Stimulated activated CD4-positive, alpha-beta T cell treated with anti-CD3 and anti-CD28 coated beads, Interleukin-2, amount 100 ng/mL, for 24 hours (primary cell): ENCODE measurements around the gene TGIF1.
"Not testable (repeated sequence)": the region's sequence is repeated elsewhere in the genome, so short reads cannot be mapped to it uniquely, and the experiment has no call there.

Experiments used
- DNase-seq, 2 donors: peaks; one replicate each; pipeline ENCODE4 v3.0.0-alpha.2; 2020

Gene TGIF1

DNA sequence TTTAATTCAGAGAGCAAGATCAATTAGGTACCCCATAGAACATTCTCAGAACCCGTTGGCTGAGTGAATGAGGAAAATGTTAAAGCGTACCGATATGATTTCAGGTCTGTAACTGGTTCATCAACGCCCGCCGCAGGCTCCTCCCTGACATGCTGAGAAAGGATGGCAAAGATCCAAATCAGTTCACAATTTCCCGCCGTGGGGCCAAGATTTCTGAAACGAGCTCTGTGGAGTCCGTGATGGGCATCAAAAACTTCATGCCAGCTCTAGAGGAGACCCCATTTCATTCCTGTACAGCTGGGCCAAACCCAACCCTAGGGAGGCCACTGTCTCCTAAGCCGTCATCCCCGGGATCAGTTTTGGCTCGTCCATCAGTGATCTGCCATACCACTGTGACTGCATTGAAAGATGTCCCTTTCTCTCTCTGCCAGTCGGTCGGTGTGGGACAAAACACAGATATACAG, 7.3 kb downstream of the TGIF1 start:
- DNase-seq: no peak

DNA sequence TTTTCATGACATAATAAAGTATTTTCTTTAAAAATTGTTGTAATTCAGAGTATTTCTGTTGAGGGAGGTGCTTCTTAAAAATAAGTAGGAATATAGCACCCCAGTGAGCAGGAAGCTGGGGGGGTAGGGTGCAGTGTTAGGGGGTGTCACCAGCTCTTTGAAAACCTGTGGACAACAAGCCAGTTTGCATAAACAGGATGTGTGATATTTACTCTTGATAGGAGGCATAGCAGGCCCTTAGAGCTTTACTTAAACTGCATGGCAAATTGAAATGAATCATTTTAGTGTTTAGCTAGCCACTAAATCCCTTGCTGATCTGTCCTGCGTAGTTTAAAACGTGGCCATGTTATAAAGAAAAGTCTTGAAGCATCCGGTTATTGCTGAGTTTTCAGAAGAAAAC, 8.4 kb downstream of the TGIF1 start:
- DNase-seq: no peak

DNA sequence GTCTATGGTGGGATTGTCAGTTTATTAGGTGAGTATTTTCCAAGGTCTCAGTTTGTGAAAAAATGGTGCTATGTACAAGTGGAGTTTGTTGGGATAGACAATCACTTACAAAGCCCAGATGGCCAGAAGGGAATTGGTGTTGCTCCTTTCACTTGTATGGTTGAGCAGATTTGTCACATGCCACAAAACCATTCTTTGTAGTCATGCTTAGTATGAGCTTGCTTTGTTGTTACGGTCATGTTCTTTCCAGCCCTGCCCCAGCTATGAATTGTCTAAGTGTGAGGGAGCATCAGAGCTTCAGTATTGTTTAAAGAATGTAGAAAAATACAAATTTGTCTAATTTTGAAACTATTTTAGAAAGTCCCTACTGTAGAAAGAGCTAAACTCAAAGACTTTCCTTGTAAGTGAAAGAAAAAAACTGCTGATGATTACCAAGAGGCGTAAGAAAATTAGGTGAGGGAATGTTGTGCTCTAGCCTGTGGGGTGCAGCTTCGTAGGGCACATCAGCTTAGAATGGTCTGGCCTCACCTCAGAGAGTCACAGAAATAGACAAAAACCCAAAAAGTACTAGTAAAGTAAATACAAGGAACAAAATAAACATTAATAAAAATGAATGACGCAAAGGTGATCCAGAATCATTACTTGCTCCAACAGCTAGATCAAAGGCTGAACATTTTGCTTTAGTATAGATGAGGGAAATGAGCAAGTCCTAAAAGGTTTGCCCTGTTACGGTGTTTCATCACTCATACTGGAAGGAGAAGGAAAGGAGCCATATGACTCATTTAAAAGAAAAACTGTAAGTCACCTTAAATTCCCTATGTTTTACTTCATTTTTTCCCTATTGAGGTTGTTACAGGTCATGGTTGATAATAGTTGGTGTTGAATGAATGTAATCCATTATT, 9.2 kb downstream of the TGIF1 start:
- no peak for DNase-seq

DNA sequence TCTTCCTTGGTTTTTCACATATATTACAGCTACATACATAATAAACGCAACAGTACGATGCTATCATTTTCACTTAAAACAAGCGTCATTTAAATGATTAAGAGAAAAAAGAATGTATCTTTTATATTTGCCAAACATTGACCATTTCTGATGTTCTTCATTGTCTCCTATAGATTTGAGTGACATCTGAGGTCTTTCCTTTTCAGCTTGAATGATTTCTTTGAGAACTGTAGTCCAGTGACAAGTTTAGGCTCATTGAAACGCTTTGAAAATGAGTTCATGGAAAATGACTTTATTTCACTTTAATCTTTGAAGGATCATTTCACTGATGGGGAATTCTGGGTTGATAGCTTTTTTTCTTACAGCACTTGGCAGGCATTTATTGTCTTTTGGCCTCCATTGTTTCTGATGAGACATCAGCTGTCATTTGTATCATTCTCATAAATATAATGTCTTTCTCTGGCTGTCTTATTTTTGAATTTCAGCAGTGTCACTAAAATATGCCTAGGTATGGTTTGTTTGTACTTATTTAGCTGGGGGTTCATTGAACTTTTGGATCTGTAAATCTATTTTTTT, 10.9 kb downstream of the TGIF1 start:
- no peak for DNase-seq

DNA sequence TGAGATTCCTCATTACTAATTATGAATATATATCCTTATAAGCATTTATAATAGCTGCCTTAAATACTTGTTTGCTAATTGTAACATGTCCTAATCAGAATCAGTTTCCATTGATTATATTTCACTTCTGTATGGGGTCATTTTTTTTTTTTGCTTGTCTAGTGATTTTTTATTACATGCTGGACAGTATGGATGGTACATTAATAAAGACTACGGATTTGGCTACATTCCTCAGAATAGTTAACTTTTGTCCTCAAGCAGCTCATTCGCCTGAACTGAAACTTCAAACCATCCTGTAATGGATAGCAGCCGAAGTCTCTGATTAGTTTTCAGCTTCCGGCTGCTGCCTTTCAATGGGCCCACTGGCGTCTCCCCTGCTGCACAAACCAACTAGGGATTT, 11.7 kb downstream of the TGIF1 start:
- no peak for DNase-seq

DNA sequence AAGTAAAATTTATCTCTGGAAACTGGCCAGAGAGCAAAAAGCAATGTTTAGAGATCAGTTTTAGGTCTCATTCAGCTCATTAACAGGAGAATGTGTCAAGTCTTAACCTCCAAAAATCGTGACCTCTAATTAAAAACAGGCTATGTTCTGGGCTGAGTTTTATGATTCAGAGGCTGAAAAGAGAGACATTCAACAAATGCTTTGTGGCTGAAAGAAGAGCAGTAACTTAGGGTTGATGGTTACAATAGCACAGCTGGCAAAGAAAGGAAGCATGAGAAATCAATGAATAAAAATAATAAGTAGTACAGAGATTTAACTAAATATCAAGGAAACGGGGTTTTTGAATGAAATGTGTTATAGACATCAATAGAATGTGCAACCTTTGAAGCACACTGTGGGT, 13.1 kb downstream of the TGIF1 start:
- DNase-seq: no peak

DNA sequence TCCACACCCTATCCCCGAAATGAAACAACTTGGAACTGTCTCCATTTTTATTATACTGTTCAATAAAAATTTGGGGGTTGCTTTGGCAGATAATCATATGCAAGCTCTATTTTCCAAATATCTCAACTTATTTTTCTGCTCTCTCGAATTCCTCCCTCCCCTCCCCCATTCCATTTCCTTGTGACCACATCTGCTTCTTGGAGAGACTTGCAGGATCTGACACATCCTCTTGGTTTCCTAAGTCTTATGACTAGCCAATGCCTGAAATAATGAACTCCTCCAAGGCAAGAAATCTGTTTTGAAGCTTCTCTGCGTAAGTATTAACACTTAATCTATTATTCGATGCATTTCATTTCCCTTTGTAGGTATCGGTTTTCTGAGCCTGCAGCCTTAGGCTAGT, 16.1 kb downstream of the TGIF1 start:
- DNase-seq: no peak

DNA sequence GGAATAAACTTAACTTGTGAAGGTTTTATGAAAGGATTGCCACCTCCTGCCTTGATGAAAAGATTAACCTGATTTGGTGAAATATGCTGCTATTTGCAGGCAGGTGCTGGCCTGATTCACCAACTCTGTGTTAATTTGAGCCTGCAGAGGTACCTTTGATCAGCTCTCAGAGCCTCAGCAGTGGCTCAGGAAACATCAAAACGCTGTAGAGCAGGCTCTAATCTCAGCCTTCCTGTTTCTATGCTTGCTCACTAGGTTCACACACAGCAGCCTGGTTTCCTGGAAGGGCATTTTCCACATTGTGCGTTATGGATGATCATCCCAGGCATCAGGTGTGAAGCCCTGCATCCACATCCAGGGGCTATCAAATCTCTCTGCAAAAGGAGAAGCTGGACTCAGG, 16.9 kb downstream of the TGIF1 start:
- DNase-seq: no peak

DNA sequence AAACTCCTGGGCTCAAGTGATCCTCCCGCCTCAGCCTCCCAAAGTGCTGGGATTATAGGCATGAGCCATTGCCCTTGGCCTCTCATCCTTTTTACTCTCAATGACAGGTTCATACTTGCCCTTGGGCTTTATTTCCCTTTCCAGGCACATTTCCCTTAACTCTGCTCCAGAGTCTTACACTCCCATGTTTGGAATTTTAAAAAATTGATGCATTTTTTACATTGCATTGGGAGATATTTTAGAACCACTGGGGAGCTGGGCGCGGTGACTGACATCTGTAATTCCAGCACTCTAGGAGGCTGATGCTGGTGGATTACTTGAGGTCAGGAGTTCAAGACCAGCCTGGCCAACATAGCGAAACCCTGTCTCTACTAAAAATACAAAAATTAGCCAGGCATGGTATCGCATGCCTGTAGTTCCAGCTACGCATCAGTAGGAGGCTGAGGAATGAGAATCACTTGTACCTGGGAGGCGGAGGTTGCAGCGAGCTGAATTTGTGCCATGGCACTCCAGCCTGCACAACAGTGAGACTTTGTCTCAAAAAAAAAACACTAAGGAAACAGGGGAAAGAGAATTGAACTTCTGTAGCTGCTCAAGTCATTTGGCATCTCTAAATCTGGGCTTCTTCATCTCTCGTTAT, 18.2 kb downstream of the TGIF1 start:
- no peak for DNase-seq

DNA sequence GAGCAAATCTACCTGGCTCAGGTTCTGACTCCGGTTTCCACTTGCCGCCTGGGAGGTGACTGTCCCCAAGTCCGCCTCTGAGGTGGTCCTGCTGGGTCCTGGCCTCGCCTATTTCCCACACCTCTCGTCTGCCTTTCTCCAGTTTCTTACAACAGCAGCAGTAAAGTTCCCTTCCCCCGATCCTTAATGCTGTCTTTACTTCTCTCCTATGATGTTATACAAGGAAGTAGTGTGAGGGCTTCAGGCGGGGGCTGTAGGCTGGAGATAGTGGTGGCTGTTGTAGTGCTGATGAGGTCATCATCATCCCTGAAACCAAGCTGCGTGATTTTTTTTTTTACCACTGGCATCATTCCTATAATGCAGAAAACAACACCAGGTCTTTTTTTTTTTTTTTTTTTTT, 18.9 kb downstream of the TGIF1 start:
- no peak for DNase-seq

DNA sequence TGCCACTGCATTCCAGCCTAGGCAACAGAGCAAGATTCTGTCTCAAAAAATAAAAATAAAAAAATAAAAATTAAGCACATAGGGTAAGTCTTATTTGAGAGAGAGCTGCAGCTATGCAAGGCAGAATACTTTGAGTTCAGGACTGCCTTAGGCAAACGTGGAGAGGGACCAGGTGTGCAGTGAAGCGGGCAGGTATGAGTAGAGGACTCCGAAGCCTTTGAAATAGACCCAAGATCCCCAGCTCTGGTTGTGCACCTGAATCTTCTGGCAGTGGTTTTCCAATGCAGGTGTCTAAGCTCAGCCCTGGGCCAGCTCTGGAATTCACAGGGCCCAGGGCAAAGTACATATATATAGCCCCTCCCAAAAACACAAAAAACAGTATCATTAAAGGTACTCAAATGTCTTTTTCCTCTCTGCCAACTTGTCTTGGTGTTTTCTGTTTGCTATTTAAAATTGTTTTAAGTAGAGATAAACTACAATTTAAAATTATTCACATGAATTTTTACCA, 21.2 kb downstream of the TGIF1 start:
- DNase-seq: no peak

DNA sequence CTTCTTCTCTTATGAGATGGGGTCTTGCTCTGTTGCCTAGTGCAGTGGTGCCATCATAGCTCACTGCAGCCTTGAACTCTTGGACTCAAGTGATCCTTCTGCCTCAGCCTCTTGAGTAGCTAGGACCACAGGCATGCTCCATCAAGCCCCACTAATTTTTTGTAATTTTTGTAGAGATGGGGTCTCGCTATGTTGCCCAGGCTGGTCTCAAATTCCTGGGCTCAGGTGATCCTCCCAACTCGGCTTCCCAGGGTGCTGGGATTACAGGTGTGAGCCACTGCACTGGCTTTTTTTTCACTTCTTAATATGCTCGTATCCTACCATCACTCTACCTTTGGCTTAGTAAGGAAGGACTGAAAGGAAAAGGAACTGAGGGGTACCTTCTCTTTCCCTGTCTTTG, 22.1 kb downstream of the TGIF1 start:
- not testable (repeated sequence) for DNase-seq

DNA sequence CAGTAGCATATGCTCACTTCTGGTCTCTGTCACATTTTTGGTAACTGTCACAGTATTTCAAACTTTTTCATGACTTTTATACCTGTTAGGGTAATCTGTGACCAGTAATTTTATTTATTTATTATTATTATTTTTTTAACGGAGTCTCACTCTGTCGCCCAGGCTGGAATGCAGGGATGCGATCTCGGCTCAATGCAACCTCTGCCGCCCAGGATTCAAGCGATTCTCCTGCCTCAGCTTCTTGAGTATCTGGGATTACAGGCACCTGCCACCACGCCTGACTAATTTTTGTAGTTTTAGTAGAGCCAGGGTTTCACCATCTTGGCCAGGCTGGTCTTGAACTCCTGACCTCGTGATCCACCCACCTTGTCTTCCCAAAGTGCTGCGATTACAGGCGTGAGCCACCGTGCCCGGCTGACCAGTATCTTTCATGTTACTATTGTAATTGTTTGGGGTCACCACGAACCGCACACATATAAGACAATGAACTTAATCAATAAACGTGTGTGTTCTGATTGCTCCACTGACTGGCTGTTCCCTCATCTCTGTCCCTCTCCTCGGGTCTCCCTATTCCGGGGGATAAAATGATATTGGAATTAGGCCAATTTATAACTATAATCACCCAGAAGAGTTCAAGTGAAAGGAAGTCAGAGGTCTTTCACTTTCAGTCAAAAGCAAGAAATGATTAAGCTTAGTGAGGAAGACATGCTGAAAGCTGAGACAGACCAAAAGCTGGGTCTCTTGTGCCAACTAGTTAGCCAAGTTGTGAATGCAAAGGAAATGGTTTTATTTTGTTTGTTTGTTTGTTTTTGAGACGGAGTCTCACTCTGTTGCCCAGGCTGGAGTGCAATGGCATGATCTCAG, 22.9 kb downstream of the TGIF1 start:
- DNase-seq: no peak

DNA sequence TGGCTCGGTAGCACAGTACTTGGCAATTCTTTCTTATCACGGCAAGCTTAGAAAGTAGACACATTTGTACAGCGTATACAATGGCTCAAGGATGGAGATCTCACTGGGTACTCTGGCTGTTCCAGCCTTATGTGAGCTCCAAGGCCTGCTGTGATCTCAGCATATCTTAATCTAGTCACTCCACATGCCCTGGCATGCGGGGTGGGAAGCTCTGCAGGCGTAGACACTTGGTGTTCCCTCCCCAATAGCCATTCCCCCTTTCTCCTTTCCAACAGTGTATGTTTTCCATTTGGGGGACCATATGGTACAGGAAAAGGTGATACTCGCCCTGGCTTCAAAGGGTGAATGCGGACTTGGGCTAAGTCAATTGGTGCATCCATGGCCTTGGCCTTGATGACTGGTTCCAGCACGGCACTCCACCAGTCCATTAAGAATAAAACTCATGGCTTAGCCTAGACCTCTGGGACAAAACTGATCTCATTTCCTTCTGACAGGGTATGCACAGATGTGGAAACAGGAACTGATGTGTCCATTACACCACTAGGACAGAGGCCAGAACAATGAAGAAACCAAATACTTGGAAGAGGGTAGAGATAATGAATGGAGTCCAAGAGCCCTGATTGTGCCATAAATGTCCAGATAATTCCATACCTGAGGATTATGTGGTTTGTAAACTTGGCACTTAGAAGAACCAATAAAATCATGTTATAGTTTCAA, 28.4 kb downstream of the TGIF1 start:
- DNase-seq: no peak

DNA sequence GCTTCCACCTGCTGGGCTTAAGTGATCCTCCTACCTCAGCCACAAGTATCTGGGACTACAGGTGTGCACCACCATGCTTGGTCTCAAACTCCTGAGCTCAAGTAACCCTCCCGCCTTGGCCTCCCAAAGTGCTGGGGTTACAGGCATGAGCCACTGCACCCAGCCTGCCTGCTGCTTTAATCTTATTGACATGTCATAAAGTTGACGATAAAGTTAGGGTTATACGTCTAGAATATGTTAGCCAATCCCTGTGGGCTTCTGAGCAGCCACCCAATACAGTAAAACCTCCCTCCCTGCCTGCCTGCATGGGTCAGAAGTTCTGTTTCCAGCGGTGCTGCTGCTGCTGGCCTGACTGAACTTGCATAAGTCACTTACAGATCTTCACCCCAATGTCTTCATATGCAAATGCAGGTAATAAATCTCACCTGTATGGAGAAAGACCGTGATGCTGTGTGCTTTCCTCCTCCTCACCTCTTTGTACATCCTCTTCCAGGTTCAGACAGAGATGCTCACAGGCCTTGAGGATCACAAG, 30.1 kb downstream of the TGIF1 start:
- DNase-seq: no peak

DNA sequence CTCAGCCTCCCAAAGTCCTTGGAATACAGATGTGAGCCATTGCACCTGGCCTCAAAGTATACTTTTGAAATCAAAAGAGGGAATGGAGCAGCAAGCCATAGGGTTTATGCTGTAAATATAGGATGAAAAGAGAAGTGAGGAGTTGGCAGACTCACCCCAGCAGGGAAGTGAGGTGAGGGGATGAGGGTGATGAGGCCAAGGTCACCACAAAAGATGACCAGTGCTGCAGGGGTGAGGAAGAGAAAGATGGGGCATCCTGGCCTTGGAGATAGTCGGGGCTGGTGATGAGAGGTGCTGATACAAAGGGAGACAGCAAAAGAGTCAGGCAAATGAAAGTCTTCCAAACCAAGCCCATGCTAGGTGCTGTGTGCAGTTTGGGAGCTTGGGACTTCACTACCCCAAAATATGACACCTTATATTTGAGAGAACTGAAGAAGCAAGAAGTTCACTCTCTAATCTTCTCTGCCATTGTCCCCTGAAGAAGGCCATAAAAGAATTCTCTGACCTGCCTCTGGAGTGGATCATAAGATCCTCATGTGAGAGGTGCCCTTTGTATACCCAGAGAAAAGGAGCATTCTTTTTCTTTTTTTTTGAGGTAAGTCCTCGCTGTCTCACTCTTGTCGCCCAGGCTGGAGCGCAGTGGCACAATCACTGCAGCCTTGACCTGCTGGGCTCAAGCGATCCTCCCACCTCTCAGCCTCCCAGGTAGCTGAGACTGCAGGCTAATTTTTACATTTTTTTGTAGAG, 31.0 kb downstream of the TGIF1 start:
- DNase-seq: no peak

DNA sequence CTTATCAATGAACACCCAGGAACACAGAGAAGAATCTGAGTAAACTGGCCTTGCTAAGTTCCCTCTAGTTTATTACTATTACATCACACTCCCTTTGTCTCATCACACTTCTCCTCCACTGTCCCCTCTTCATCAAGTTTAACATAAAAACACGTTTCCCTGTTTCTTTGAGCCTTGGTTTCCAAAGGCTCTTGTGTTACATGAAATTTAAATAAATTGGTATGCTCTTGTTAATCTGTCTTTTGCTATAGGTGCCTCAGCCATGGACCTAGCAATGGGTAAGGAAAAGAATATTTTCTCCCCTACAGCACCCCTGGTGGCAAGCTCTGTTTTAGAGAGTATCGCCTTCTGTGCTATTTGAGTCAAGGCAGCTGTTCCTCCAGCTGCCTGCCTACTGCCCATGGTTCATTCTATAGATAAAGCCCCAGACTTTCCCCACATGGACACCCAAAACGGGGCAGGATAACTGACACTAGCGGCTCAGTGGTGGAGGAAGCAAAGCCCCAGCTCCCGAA, 31.8 kb downstream of the TGIF1 start:
- peak in 1 of 2 donors; percentile 28 for DNase-seq

DNA sequence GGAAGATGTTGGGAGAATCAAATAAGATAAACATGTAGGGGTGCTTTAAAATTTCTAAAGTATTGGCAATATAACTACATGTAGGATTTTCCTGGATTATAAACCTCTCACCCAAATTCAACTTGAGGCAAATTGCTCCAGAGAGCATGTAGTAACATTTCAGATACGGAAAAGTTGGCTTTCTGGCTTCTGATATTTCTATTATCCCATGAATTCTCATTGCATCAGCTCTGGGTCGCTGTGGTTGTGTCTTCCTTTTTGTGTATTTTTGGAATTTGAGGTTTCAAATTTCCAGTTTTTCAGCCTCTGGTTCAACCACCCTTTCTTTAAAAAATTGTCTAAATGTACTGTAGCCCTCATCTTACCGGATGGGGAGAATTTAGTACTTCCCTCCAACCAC, 32.3 kb downstream of the TGIF1 start:
- DNase-seq: no peak

DNA sequence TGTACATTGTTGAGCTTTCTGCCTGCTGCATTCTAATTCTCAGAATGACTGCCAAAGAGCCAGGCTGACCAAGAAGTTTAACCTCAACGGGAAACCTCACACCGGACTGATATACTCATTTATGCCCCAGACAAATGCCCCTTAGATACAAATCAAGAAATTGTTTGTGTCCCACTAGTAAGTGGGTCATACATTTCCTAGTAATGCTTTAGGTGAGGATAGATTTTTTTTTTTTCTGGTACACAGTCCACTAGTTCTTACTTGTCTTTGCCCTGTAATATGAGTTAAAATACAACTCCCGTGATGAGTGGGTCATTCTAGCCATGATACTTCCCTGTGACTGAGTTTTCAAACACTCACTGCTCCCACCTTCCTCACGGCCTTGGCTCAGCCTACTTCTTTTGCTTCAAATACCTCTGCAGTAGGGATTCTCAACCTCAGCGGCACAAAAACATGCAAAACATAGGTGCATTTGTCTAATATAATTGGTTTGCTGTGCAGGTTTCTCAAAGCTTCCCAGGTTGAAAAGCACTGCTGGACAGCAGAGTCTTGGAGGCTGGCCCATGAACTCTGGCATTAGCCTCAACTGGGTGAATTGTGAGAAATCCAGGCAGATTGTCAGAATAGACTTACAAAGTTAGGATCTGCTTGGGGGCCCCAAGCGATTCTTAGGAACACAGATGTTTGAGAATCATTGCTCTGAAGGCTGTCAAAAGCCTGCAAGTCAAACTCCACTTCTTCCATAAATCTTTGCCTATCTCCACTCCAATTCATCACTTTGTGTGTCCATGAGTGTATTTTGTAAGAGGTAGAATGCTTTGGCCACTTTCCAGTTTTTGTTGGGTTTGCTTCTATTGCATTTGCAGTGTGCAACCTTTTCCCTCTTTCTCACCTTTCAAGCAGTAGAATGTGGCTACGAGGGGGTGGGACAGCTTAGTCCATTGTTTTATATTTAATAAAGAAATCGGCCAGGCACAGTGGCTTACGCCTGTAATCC, 35.5 kb downstream of the TGIF1 start:
- no peak for DNase-seq

DNA sequence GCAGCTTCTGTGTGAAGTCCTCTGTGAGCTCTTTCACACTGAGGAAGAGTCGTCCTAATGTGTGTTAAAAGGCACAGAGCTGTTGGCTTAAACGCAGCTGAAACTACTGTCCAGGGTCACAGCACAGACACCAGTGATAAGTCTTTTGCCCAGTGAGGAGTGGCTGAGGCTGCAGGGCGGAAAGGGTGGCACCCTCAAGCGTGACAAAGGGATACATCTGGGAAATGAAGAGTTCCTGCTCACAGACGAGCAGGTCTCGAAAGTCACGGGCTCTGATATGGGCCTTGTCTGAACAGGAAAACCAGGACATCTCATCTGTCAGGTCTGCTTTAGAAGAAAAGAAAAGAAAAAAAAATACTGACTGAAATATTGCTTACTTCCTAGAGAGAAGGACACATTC, 36.5 kb downstream of the TGIF1 start:
- DNase-seq: no peak
